Skeletal muscle satellite cell (primary cell): ENCODE data around the gene PLK3.
"Not testable (repeated sequence)": the region's sequence is repeated elsewhere in the genome, so short reads cannot be mapped to it uniquely, and the experiment has no call there.

ENCODE experiments used
- H3K27me3 ChIP-seq: 2 replicates; pipeline ENCODE4 v1.7.0; 2013; ENCODE audit warnings: low read length; ENCODE audit not compliant: control insufficient read depth, insufficient read depth
- H3K36me3 ChIP-seq: 2 replicates; pipeline ENCODE4 v1.7.0; 2013; ENCODE audit warnings: mild to moderate bottlenecking, control low read depth, low read length; ENCODE audit not compliant: insufficient read depth
- H3K4me1 ChIP-seq: 2 replicates; pipeline ENCODE4 v1.7.0; 2013; ENCODE audit warnings: low read length; ENCODE audit not compliant: control insufficient read depth, insufficient read depth
- H3K4me2 ChIP-seq: 2 replicates; pipeline ENCODE4 v1.7.0; 2013; ENCODE audit warnings: mild to moderate bottlenecking, low read length
- H3K4me3 ChIP-seq: 2 replicates; pipeline ENCODE4 v1.7.0; 2013; ENCODE audit warnings: low read length
- H3K9ac ChIP-seq: 2 replicates; pipeline ENCODE4 v1.7.0; 2013; ENCODE audit warnings: mild to moderate bottlenecking, low read depth, low read length, moderate library complexity
- H3K9me3 ChIP-seq: replicated peaks from 2 replicates; pipeline ENCODE4 v1.7.0; 2013; ENCODE audit warnings: mild to moderate bottlenecking, control low read depth, low read length

Gene PLK3

DNA sequence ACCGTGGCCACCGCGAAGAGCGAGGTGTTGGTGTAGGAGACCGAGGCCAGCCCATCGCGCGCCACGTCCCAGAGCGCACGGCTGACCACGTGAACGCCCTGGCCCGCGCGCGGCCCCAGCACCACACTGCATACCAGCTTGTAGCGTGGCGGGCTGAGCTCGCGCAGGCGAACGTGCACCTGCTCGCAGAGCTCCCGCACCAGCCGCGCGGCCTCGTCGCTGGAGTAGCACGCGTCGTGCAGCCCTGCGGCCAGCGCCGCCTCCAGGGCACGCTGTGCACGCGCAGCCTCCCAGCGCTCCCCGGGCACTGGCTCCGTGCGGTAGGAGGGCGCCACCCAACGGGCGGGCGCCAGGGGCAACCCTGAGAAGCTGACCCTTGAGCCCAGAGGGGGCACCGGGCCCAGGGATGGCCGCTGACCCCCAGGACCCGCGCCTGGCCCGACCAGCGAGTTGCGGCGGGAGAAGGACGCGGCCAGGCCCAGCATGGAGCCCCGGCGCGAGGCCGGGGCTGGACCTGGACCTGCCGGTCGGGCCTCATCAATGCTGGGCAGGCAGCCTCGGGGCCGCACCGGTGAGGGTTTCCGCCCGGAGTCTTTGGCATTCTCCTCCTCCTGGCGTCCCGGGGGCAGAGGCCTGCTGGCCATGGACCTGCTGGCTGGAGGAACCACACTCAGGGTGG, 6.0 kb downstream of the PLK3 start:
- peaks cover 52% of the 10 kb centered on the region for H3K36me3 ChIP-seq
- H3K4me1 ChIP-seq = peaks cover 81% of the 10 kb centered on the region
- H3K27me3 ChIP-seq = no peaks in the 10 kb centered on the region
- peak overlapping the region; percentile 43 for H3K4me3 ChIP-seq
- H3K9ac ChIP-seq = peak overlapping the region; percentile 97
- H3K9me3 ChIP-seq = no peaks in the 10 kb centered on the region
- peak overlapping the region; percentile 63 for H3K4me2 ChIP-seq

DNA sequence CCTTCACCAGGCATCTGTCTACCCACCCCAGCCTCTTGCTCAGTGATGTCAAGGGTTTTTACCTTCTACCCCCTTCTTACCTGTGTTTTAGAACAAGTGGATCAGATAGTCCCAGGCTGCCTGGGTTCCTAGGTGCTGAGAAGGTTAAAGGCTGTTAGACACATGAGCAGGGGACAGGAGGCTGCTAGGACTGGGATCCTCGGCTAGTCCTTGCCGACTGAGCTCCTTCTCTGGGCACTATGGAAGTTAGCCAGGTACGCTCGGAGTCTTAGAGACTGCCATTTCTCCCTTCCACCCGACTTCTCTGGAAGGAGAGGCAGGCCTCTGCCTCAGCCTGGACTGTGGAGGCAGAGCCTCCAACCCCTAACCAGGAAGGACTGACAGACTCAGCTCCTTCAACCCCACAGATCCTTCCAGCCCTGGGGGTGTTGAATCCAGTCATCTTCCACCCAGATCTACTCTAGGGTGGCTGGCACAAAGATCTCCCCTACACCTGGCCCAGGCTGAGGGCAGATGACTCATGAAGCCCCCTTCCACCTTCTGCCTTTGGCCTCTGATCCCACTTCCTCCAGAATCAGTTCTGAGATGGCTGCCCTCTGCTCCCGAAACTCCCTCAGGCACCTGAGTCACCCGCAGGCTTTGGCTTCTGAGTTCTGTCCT, 6.7 kb downstream of the PLK3 start, which contains the start of gene DYNLT4:
DYNLT4 (minus strand) TSS at position 648 of the 660 bp plus-strand sequence. CDS start 683 bp downstream, outside the sequence.
- Histone ChIP-seq H3K4me2 (peak within 1 kb of the TSS; percentile 82), H3K4me1 (peaks cover 87% of the 10 kb centered on the region), H3K36me3 (peaks cover 51% of the 10 kb centered on the region), H3K9ac (peak within 1 kb of the TSS; percentile 97), H3K27me3 (no peaks in the 10 kb centered on the region), H3K9me3 (no peaks in the 10 kb centered on the region), H3K4me3 (peak within 1 kb of the TSS; percentile 65)

DNA sequence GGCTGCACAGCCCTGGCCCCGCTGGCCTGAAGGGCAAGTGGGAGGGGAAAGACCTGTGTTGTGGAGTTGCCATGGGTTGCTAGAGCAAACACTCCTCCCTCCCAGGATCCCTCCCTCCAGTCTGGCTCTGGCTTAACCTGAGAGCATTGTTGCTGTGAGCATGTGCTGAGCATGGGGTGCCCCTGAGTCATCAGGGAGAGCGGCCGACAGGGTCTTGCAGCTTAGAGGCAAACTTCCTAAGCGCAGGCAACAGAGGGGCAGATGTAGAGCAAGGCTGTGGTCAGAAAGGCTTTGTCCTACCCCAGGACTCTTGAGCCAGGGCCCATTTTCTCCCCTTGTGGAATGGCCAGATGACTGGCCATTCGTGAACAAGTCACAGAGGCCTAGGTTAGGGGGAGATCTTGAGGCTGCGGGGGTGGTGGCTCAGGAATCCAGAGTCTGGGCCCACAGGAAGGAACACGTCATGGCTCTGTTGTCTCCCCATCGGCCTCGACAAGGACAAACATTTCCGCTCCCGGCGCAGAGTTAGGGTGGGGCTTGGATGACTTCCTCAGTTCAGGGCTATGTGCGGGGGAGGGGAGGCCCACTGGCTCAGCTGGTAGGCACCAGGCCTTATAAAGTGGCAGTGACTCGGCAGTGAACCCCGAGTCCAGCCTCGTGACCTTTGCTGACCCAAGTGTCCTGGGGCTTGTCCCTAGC, 7.3 kb downstream of the PLK3 start:
- Histone ChIP-seq H3K9ac (peak overlapping the region; percentile 97), H3K9me3 (no peaks in the 10 kb centered on the region), H3K4me2 (peak overlapping the region; percentile 82), H3K27me3 (no peaks in the 10 kb centered on the region), H3K4me3 (peak overlapping the region; percentile 65), H3K36me3 (peaks cover 44% of the 10 kb centered on the region), H3K4me1 (peaks cover 84% of the 10 kb centered on the region)

DNA sequence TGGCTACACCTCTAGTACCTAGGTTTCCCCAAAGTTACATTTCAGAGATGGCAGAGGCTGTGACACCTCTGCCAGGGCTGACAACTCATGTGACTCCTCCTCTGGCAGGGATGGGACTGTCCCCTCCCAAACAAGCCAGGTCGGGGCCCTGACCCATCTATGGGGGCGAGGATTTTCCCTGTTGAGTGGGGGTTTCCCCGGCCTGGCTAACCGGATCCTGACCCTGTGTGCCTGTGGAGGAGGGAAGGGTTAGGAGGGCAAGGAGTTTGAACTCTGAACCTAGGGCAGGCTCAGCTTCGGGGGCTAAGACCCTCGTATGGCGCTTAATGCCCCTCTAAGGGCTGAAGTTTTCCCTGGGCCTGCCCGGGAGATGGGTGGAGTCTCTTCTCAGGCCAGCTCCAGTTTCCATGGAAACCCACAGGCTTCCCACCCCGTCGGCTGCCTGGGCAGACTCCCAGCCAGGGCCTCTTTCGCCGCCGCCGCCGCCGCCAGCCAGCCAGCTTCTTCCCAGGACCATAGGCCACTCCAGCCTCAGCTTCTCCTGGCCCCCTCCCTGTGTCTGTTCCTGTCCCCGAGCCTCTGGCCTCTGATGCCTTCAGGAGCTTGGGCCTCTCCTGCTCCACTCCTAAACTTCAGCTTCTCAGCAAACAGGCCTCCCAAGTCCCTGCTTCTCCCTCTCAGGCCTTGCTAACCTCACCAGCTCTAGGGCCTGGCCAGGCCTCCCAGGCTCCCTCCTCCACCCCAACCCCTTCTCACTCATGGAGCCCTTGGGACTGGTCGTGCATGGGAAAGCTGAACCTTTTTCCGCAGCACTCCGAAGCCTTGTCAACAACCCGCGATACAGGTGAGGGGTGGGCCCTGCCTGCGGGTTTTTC, 8.1 kb downstream of the PLK3 start, which contains the start of gene BTBD19:
BTBD19 (plus strand) TSS at position 461 of the 875 bp plus-strand sequence; CDS start at position 759, 298 bp downstream.
- peaks cover 36% of the 10 kb centered on the region for H3K36me3 ChIP-seq
- no peaks in the 10 kb centered on the region for H3K27me3 ChIP-seq
- H3K9me3 ChIP-seq = no peaks in the 10 kb centered on the region
- H3K9ac ChIP-seq = peak within 1 kb of the TSS; percentile 97
- H3K4me1 ChIP-seq = peaks cover 83% of the 10 kb centered on the region
- H3K4me2 ChIP-seq = peak within 1 kb of the TSS; percentile 82
- peak within 1 kb of the TSS; percentile 65 for H3K4me3 ChIP-seq

DNA sequence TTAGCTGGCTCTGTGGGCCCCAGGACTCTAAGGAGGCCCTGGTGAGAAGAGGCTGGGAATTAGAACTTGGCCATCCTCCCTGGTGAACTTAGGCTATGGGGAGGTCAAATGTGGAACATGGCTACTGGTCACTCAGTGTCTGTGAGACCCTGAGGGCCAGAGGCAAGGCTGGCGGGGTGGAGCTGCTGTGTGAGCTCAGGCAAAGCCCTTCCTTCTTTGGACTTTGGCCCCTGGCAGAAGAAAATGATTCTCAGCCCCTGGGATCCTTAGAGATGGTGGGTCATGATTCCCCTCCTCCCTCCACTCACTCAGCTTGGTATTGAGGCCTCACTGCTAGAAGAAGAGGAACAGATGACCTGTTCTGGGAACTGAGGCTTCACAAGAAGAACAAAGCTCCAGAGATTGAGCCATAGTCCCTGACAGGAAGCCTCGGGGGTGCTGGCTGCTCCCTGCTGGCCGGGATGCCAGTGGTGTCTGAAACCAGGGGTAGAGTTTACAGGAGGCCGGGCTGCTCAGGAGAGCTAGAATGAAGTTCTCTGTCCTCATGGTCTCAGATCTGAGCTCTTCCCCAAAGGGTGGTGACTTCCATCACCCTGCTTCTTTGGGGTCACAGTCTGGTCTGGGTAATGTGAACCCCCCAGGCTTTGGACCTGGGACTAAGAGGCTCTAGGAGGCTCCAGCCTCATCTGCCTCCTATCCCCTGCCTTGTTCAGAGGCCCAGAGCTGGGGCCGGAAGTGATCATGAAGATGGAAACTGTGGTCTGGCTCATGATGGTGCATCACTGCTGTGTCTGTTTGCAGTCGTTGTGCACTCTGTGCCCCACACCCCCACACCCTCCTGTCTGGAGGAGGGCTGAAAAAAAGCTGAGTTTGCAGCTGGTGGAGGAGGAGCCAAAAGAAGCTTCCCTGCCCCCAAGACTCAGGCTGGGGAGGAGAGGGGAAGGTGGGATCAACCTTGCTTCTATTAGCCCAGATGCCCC, 9.1 kb downstream of the PLK3 start:
- Histone ChIP-seq H3K27me3 (no peaks in the 10 kb centered on the region), H3K9me3 (no peaks in the 10 kb centered on the region), H3K9ac (peak overlapping the region; percentile 97), H3K4me2 (peak overlapping the region; percentile 82), H3K4me3 (peak overlapping the region; percentile 65), H3K4me1 (peaks cover 83% of the 10 kb centered on the region), H3K36me3 (peaks cover 27% of the 10 kb centered on the region)

DNA sequence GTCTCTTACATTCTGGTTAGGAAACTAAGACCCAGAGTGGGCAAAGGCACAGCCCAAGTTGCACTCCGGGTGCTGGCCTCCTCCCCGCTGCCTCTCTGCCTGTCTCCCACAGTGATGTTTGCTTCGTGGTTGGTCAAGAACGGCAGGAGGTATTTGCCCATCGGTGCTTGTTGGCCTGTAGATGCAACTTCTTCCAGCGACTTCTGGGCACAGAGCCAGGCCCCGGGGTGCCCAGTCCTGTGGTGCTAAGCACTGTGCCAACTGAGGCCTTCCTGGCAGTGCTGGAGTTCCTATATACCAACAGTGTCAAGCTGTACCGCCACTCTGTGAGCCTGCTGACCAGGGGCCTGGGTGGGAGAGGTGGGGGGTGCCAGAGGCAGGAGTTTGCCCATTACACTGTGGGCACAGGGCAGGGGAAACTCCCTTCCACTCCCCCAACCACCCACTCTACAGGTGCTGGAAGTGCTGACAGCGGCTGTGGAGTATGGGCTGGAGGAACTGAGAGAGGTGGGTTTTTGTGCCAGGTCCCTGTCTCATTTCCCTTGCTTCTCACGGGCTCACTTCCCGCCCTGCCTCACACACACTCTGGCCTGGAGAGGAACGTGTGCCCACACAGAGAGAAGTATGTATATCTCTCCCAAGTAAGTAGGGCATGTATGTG, 10.1 kb downstream of the PLK3 start:
- H3K4me2 ChIP-seq = peak overlapping the region; percentile 82
- H3K9me3 ChIP-seq = no peaks in the 10 kb centered on the region
- H3K9ac ChIP-seq = peak overlapping the region; percentile 97
- peaks cover 26% of the 10 kb centered on the region for H3K36me3 ChIP-seq
- H3K4me1 ChIP-seq = peaks cover 87% of the 10 kb centered on the region
- H3K27me3 ChIP-seq = no peaks in the 10 kb centered on the region
- H3K4me3 ChIP-seq = peak overlapping the region; percentile 65

DNA sequence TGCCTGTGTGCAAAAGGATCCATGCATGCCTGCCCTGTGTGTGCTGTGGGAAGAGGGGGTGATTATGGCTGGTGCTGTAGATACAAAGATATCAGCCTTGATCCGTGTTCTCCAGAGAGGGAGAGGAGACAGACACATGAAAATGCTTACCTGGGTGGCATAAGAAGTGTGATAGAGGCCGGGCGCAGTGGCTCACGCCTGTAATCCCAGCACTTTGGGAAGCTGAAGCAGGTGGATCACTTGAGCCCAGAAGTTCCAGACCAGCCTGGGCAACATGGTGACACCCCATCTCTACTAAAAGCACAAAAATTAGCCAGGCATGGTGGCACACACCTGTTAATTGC, 10.6 kb downstream of the PLK3 start:
- H3K9ac ChIP-seq = peak overlapping the region; percentile 97
- peak overlapping the region; percentile 82 for H3K4me2 ChIP-seq
- H3K9me3 ChIP-seq, H3K27me3 ChIP-seq: not testable (repeated sequence)
- H3K36me3 ChIP-seq = peaks cover 26% of the 10 kb centered on the region
- H3K4me3 ChIP-seq = peak overlapping the region; percentile 65
- peaks cover 88% of the 10 kb centered on the region for H3K4me1 ChIP-seq

DNA sequence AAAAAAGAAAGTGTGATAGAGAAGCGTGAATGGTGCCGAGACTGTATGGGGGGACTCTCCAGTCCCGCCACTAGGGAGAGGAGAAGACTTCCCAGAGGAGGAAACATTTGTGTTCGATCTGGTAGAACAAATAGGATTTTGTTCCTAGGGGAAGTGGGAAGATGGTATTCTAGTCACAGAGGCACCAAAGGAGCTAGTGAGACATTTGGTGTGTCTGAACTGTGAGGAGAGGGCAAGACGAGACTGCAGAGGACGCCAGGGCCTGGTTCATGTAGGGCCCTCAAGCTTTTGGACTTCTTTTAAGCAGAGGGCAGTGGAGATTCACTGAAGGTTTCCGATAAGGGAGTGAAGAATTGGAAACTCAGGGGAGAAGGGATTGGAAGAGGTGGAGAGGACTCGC, 11.1 kb downstream of the PLK3 start:
- Histone ChIP-seq H3K9ac (peak overlapping the region; percentile 13), H3K4me1 (peaks cover 83% of the 10 kb centered on the region), H3K27me3 (no peaks in the 10 kb centered on the region), H3K4me2 (peak overlapping the region; percentile 10), H3K4me3 (no peak overlapping the region), H3K9me3 (no peaks in the 10 kb centered on the region), H3K36me3 (peaks cover 24% of the 10 kb centered on the region)

DNA sequence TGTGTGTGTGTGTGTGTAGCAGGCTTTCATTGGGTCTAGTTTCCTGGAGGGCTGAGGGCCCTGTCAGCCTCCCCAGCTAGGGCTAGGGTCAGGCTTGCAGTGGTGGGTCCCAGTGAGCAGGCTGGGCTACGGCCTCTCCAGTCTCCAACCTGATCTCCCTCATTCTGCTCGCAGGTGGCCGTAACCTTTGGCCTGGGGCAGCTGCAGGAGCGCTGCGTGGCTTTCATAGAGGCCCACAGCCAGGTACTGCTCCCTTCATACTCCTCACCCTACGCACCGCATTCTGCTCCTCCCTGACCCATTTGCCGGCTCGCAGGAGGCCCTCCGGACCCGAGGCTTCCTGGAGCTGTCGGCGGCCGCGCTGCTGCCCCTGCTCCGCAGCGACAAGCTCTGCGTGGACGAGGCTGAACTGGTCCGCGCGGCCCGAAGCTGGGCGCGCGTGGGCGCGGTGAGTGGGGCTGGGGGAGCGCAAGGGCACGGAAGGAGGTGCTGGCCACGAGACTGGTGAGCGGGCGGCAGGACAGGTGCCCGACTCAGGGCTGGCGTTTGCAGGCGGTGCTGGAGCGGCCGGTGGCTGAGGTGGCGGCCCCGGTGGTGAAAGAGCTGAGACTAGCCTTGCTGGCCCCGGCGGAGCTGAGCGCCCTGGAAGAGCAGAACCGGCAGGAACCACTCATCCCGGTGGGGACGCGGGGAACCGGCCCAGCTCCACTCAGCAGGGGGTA, 12.8 kb downstream of the PLK3 start:
- Histone ChIP-seq H3K27me3 (no peaks in the 10 kb centered on the region), H3K4me3 (peak overlapping the region; percentile 59), H3K9me3 (no peaks in the 10 kb centered on the region), H3K9ac (no peak overlapping the region), H3K4me1 (peaks cover 66% of the 10 kb centered on the region), H3K36me3 (peaks cover 16% of the 10 kb centered on the region), H3K4me2 (peak overlapping the region; percentile 76)
